ENCODE results near the gene SRPRB.

SRPRB gene

DNA sequence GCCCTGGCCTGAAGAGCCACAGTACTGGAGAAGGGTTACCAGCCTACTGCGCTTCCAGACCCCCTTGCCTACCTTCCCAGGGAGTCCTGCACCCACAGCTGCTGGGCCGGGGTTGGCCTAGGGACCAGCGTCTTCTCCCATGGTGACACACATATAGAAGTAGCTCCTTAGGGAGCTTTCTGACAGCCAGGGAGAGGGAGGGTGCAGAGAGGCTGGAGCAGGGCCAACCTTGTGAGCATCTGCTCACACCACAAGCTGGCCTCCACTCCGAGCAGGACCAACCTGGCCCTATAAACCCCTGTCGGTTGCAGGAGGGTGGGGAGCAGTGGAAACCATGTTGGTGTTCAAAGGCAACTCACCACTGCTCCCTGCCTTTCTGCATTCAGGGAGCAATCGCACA is 35.2 kb downstream of the SRPRB start:
- DNase-seq (ENCODE audit: low read depth, low spot score) = no peak

DNA sequence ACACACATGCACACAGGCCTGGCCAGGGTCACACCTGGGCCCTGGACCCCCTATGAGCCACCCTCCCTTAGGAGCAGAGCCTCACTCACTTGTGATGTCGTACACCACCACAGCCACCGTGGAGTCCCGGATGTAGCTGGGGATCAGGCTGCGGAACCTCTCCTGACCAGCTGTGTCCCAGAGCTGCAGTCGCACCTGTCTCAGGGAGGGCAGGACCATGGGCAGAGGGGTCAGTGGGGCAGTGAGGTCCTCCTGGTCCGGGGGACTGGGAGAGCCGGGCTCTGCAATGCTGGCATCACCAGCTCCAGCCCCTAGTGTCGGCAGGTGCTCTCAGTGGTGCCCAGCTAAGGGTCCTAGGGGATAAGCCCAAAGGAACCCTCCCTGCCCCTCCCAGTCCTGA is 35.6 kb downstream of the SRPRB start:
- no peak for DNase-seq (ENCODE audit: low read depth, low spot score)

DNA sequence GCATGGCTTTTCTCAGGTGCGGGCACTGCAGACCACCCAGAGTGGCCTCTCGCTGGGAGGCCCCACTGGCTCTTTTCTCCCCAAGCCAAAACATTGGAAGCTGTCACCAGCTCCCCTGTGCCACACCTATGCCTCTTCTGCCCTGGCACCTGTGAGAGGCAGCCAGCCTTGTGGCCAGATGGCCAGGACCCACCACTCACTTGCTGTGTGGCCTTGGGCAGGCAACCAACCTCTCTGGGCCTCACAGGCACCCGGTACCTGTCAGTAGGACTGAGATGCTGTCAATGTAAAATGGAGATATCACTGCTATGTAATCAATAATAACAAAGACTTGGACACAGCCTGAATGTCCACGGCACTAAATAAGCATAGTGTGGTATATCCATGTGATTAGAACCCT is 36.5 kb downstream of the SRPRB start:
- no peak for DNase-seq (ENCODE audit: low read depth, low spot score)

DNA sequence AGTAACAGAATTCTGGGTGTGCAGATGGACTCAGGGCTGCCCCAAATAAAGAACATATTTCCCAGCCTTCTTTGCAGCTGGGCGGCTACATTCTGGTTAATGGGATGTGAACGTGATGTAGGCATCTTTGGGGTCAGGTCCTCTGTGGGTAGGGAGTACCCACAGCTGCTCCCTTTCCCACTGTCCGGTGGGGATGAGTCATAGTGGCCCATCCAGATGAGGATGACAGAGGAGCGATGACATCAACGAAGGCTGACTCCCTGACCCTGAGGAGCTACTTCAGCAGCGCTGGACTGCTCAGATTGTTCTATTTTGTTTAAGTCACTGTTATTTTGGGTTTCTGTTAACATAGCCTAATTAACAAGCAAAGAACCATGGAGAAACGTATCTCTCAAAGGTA is 38.0 kb downstream of the SRPRB start:
- DNase-seq (ENCODE audit: low read depth, low spot score) = no peak

DNA sequence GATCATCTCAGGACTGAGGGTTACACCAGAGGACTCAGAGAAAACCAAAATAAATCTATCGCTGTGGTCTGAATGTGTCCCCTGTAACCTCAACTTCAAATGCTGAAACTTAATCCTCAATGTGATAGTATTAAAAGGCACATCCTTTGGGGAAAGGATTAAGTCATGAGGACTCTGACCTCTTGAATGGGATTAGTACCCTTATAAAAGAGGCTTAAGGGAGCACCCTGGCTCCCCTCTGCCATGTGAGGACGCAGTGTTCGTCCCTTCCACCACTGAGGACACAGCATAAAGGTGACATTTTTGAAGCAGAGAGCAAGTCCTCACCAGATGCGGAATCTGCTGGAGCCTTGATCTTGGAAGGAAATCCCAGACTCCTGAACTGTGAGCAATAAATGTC is 39.5 kb downstream of the SRPRB start:
- no peak for DNase-seq (ENCODE audit: low read depth, low spot score)

DNA sequence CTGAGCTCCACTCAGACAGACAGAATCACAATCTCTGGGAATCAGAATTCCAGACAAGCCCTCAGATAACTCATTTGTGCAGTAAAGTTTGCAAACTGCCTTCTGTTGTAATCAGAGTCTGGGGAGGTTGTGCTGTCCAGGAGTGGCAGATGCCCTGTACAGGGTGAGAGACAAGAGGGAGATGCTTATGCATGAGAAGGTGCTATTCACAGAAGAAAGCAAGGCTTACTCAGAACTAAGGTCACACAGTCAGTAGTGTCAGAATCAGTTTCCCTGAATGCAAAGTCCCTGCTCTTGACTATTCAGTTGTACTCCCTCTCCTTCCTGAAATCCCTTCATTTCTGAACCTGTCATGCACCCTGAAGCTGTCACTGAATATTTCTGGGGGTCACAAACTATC is 43.7 kb downstream of the SRPRB start:
- DNase-seq (ENCODE audit: low read depth, low spot score) = no peak

DNA sequence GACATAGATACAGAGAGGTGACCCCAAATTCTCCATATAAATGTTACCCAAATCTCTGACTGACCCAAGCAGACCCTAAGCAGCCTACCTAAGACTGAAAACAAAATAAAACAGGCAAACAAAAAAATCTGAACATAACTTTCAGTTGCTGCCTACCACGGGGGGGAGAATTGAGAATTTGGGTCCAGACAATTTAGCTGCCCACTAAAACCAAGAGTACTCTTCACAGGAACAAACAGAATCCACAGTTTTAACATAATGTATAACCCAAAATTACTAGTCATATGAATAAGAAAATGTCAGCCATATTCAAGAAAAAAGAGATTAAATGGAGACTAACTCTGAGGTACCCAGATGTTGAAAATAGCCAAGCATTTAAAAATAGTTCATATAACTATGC is 44.4 kb downstream of the SRPRB start:
- DNase-seq (ENCODE audit: low read depth, low spot score) = no peak

DNA sequence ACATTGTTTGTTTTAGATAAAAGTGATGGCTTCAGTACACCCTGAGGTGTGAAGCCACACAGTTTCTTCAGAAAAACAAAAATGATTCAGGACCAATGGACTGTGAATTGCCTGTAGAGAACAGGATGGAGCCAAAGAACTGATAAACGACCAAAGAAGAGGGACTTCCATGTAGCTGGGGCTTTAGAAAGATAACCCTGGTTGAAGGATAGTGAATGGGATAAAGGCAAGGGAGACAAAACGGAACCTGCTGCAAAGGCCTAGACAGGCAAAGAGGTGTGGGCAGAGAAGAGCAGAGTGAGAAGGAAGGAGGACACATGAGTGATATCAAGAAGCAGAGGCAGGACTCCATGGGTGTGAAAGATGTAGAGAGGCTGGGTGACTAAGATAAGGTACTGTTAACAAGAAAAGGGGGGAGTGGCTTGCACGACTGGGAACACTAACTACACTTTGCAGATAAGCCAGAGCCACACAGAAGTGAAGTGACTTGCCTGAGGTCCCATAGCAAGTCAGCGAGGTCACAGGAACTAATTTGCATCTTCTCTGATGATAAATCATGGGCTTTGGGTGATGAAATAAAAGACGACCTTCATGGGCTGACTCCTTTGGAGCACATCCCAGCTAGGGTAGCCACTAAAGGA is 45.8 kb downstream of the SRPRB start:
- no peak for DNase-seq (ENCODE audit: low read depth, low spot score)

DNA sequence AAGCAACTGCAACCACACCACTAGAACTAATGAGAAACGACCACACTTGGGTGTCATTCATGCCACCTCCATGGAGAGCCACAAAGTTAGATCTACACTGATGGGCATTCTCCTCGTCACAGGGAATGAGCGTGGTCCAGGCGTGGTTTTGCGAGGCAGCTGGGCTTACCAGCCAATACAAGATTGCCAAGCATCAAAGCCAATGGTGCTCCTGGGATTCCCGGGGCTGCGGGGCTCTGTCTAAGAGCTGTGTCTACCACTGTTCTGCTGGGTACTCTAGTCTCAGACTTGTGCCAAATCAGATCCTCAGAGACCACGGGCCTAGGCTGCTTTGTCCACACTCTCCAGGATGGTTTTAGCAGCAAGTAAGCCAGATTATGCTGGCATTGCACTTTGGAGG is 46.3 kb downstream of the SRPRB start:
- no peak for DNase-seq (ENCODE audit: low read depth, low spot score)

DNA sequence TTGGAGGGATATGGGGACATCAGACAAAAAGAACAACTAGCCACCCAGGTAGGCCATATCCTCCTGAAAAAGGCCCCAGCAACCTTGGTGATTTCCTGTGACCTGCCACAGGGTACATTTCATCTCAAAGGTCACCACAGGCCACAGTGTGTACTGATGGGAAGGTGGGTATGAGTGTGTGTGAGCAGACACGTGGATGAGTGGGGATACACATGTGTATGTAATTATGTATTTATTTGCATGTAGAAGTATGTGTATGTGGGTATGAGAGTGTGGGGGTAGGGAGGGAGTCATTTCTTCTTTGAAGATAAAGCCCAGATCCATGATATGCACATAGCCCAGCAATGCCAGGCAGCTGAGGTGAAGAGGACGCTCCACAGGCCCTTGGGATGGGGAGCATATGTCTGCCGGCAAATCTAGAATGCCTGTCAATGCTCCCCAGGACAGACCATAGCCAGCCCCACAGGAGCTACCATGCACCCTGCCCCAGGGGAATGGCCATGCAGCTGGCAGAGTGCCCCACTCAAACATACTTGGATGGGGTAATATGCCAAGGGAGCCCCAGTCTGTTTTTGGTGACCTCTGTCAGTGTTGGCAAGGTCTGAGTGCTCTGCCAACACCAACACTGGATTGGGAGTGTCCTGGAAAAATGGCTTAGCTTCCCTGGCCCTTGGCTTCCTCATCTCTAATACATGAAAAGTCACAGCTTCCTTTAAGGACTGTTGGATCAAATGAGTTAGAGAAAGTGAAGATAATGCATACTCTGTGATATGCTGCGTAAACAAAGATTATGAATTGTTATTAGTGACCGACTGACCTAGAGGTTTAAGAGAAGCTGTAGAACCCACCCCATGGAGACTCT is 47.7 kb downstream of the SRPRB start:
- no peak for DNase-seq (ENCODE audit: low read depth, low spot score)

DNA sequence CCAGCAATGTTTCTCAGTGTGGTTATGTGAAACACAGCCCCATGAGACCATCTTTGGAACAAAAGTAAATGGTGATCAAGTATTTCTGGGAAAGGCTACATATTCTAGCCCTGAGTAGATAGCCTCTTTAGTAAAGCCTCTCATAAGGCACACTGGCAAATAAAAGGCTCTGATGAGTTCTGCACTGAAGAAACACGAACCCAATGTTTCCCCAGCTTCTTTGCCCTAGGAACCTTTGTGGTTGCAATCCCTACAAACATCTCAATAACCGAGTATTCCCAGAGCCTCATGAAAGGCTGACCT is 48.3 kb downstream of the SRPRB start:
- DNase-seq (ENCODE audit: low read depth, low spot score) = no peak

DNA sequence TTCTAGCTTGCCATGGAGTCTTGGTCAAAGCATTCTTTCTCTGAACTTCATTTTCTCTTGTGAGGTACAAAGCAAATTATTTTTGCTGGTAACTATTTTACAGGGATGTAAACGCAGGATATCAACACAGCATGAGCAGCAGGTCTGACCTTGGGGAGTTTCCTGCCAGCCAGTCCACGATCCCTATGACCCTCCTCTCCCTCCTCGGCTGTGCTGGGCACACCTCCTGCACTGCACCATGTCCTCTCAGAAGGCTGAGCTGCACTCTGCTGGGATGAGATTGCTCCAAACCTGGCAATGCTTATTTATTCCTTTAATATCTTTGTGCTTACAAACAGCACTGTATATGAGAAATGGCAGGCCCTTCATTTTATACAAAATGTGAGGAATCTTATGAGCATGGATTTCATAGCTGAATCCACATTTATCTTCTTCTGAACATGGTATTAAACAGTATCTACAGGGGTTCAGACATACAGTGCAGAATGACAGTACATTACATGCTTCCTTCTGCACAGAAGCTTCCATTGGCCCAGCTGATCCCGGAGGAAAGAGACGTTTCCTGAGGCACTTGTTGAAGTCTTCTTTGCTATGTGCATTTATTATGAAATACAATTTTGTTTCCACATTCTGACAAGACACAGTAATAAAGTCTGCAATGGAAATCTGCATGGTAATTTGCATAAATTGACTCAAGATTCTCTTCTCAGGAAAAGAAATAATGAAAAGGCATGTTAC is 48.8 kb downstream of the SRPRB start:
- no peak for DNase-seq (ENCODE audit: low read depth, low spot score)

DNA sequence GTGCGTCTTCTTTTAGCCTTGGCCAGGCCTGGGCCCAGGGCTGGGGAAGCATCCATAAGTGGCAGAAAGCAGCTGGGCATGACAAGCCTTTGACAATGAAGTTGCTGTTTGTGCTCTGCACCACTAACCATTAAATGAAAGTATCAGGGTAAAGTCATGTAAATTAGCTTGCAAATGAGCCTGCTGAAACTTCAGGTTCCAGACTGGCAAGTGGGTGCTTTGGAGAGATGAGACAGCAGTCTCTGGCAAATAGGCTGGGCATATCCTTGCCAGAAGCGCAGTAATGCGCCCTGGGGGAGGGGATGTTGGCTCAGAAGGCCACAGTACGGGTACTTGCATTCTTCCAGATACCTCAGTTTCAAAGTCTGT is 49.4 kb downstream of the SRPRB start:
- DNase-seq (ENCODE audit: low read depth, low spot score) = no peak

DNA sequence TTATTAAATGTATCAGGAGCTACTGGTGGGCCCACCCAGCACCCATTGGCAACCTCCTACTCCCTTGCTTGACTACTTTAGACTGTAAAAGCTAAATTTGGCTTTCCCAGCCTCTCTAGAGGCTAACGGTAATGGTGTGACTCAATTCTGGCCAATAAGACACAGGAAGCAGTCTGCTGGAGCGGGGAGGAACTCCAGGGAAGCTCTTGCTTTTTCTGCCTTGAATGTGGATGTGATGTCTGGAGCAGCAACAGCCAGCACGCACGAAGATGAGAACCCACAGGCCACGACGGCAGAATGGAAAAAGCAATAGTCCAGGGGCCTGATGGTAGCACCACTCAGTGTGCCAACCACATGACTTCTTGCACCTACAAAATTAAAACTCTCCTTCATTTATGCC is 50.2 kb downstream of the SRPRB start:
- DNase-seq (ENCODE audit: low read depth, low spot score) = no peak

DNA sequence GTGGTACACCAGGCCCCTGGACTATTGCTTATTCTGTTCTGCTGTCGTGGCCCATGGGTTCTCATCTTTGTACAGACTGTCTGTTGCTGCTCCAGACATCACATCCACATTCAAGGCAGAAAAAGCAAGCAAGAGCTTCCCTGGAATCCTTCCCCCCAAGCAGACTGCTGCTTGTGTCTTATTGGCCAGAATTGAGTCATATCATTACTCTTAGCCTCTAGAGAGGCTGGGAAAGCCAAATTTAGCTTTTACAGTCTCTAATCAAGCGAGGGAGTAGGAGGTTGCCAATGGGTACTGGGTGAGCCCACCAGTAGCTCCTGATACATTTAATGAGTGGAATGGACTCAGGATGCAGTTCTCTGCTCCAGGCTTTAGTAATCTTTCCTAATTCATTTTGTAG is 50.7 kb downstream of the SRPRB start:
- DNase-seq (ENCODE audit: low read depth, low spot score) = no peak

DNA sequence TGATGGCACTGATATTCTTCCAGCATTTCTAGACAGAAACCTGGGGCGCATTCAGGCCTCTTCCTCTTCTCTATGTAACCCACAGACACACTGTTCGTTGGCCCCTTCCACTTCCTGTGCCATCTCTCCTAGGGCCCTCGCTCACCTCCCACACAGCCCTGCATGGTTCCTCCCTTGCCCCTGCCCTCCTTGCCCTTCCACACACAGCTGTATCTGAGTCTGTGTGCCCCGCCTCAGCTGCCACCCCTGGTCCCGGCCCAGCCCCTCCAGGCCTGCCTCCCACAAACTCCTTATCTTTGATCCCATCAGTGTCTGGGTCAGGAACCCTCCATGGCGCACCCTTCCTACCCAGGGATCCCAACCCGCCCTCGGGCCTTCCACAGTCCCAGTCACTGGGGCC is 52.2 kb downstream of the SRPRB start:
- no peak for DNase-seq (ENCODE audit: low read depth, low spot score)

DNA sequence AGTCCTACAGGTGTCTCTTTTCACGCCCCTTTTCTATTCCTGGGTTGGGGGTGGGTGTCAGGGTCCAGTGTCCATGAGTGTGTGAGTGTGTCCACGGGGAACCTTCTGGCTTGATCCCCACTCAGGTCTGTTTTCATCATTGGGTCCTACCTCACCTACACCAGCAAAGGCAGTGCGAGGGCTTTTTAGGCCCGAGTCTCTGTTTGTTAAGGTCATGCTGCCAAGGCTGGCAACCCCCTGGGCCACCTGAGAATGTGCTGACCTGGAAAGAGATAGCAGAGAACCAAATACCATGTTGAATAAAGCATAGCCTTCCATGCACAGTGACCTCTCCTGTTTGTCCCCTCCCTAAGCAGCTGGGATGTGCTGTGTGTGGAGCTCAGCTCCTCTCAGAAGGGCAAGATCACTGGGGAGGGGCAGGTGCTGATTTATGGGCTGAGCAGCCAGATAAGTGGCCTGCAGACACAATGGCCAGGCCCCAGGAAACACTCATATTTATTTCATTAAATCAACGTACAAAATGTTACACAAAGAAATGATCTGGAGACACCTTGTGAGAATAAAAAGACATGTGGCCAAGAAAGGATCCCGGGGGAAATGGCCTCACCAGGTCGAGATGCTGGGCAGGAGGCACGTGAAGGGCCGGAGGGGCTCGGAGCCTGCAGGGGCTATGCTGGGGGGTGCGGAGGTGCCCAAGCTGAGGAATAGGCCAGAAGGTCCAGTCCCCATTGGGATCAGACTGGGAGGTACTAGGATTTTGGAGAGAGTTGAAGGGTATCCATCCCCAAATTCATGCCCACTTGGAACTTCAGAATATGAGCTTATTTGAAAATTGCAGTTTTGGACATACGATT is 54.0 kb downstream of the SRPRB start:
- DNase-seq (ENCODE audit: low read depth, low spot score) = no peak

DNA sequence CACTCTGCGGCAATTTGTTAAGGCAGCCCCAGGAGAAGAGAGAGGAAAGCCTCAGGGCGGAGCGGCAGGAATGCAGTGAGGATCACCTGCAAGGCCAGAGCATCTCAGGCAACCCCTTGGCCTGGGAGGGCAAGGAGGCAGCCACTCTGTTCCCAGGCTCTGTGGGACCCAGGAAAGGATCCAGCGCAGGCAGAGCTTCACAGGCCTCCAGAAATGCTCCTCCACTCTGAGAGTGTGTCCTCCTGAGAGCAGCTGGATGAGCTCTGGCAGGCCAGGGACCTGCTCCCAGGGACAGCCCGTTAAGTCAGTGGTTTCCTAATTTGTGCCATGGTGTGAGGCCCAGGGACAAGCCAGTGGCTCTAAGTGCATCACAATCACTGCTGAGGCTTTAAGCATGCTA is 54.9 kb downstream of the SRPRB start:
- DNase-seq (ENCODE audit: low read depth, low spot score) = peak; percentile 36

DNA sequence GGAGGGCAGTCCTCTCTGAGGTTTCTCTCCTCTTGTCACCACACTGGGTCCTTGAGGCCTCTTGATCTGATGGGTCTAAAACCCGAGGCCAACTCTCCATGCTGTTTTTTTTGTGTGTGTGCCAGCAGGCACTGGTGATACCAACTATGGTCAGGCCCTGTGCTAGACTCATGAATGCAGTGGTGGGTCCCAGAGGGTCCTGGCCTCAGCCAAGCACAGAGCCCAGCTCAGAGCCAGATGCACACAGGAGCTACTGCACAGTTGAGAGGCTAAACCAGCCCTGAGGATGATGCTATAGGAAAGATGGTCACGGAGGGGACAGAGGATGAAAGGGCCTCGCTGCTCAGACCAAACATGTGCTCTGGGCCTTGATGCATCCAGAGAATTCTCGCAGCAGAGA is 56.5 kb downstream of the SRPRB start:
- DNase-seq (ENCODE audit: low read depth, low spot score) = no peak

DNA sequence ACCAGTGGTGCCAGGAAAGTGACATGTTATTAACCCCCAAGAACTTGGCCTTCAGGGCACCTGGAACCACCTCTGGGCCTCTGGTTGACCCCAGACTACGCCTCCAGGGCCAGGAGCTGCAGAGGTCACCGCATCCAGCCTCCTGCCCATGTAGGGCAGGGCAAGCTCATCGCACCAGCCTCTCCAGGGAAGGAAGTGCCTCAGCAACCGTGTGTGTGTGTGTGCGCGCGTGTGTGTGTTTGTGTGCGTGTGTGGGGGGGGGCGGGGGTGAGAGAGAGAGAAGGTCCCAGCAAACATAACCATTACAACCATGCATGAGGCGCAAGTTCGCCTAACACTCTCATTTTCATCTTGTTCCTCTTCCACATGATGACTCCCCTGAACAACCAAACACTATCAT is 58.3 kb downstream of the SRPRB start:
- DNase-seq (ENCODE audit: low read depth, low spot score) = no peak

DNA sequence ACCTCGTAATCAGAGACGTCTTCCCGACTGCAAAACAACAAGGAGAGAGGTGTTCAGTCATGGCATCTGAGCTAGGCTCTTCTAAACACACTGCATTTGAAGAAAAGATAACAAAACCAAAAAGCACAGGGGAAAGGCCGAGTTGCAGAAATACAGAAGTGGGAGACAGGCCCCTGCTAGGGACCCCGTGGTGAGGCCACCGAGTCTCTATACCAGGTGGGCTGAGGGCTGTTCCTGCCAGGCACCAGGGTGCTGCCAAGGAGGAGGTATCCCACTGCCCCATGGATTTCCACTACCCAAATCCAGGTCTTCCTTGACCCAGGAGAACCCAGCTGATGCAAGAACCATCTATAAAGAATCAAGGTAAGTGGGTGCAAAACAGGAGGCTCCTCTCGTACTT is 59.0 kb downstream of the SRPRB start:
- no peak for DNase-seq (ENCODE audit: low read depth, low spot score)
